Amniotic epithelial cell (primary cell): Measurements from ENCODE around the gene HLA-DRA.

Experiments used
- DNase-seq: peaks from one replicate; pipeline ENCODE4 v3.0.0-alpha.2; 2010; ENCODE audit warnings: low read depth

HLA-DRA gene

GRCh38 chr6:32439602-32440214, at the start of gene HLA-DRA:
TSS of gene HLA-DRA (plus strand) at chr6:32439887. CDS start at chr6:32439951, 64 bp downstream.
- peak; percentile 49 for DNase-seq

- DNase-seq: no peak
Measured at GRCh38 chr6:32391505-32391904, 48.2 kb upstream of the HLA-DRA start.

- DNase-seq: peak; percentile 45
Measured at GRCh38 chr6:32393665-32394420, 45.8 kb upstream of the HLA-DRA start.

GRCh38 chr6:32396028-32396427, 43.7 kb upstream of the HLA-DRA start:
- no peak for DNase-seq

GRCh38 chr6:32397252-32397920, 42.3 kb upstream of the HLA-DRA start:
- no peak for DNase-seq

- DNase-seq: no peak
Measured at GRCh38 chr6:32401284-32401963, 38.3 kb upstream of the HLA-DRA start.

GRCh38 chr6:32402812-32403211, 36.9 kb upstream of the HLA-DRA start:
- DNase-seq: no peak

- DNase-seq: no peak
Measured at GRCh38 chr6:32405656-32406055, 34.0 kb upstream of the HLA-DRA start.

GRCh38 chr6:32406197-32406596, 33.5 kb upstream of the HLA-DRA start:
- DNase-seq: no peak

GRCh38 chr6:32406857-32407256, 32.8 kb upstream of the HLA-DRA start, which contains the start of gene BTNL2:
TSS of gene BTNL2 (minus strand) at chr6:32407181. CDS start at chr6:32407123, 58 bp downstream.
- DNase-seq: no peak

- no peak for DNase-seq
Measured at GRCh38 chr6:32410906-32411305, 28.8 kb upstream of the HLA-DRA start.

GRCh38 chr6:32411566-32412327, 27.9 kb upstream of the HLA-DRA start:
- no peak for DNase-seq

GRCh38 chr6:32413427-32414047, 26.1 kb upstream of the HLA-DRA start:
- peak; percentile 62 for DNase-seq

GRCh38 chr6:32415521-32416019, 24.1 kb upstream of the HLA-DRA start:
- peak; percentile 52 for DNase-seq

GRCh38 chr6:32416036-32416435, 23.7 kb upstream of the HLA-DRA start:
- DNase-seq: peak; percentile 39

- no peak for DNase-seq
Measured at GRCh38 chr6:32424589-32425300, 14.9 kb upstream of the HLA-DRA start.

- DNase-seq: no peak
Measured at GRCh38 chr6:32426338-32426737, 13.3 kb upstream of the HLA-DRA start.

- no peak for DNase-seq
Measured at GRCh38 chr6:32427218-32427617, 12.5 kb upstream of the HLA-DRA start.

- no peak for DNase-seq
Measured at GRCh38 chr6:32427934-32428474, 11.7 kb upstream of the HLA-DRA start.

GRCh38 chr6:32430179-32430578, 9.5 kb upstream of the HLA-DRA start:
- DNase-seq: no peak
